ENCODE results near the gene IRAK1BP1. TPM values are rescaled to one million over a fixed set of nuclear protein-coding genes. Genes with fewer than 3 reads are reported as not detected.

IRAK1BP1 gene
- total RNA-seq, 1 donor, result 6.9 TPM

- Histone ChIP-seq H2AFZ (ENCODE audit: low read length) (no peak overlapping the region), H3K27me3 (ENCODE audit: insufficient read depth, low read length) (no peaks in the 10 kb centered on the region), H3K27ac (ENCODE audit: low read depth, low read length) (no peak overlapping the region), H3K36me3 (ENCODE audit: insufficient read depth, low read length) (peaks cover 33% of the 10 kb centered on the region), H3K4me1 (ENCODE audit: insufficient read depth, low read length) (peaks cover 2% of the 10 kb centered on the region), H4K20me1 (ENCODE audit: insufficient read depth, low read length) (no peaks in the 10 kb centered on the region), H3K9me3 (ENCODE audit: low read depth, low read length) (no peaks in the 10 kb centered on the region), H3K79me2 (ENCODE audit: insufficient read depth, low read length) (no peaks in the 10 kb centered on the region), H3K4me2 (ENCODE audit: insufficient read depth, low read length) (peak overlapping the region; percentile 43), H3K4me3 (ENCODE audit: insufficient read depth, low read length) (no peak overlapping the region)
- DNase-seq (ENCODE audit: insufficient read length, low spot score, missing footprints), result no peak
- no peak for TF ChIP-seq CTCF (IDR thresholded peaks at IDR 0.05; ENCODE audit: extremely low read depth, low read depth, low read length)
Measured at GRCh38 chr6:78947529-78947928, 80.2 kb downstream of the IRAK1BP1 start.

GRCh38 chr6:78947962-78948361, 80.6 kb downstream of the IRAK1BP1 start:
- no peak for DNase-seq (ENCODE audit: insufficient read length, low spot score, missing footprints)
- no peaks in the 10 kb centered on the region for H3K79me2 ChIP-seq (ENCODE audit: insufficient read depth, low read length)
- no peaks in the 10 kb centered on the region for H3K27me3 ChIP-seq (ENCODE audit: insufficient read depth, low read length)
- no peaks in the 10 kb centered on the region for H3K9me3 ChIP-seq (ENCODE audit: low read depth, low read length)
- H3K4me2 ChIP-seq (ENCODE audit: insufficient read depth, low read length), result peak overlapping the region; percentile 43
- no peak overlapping the region for H3K4me3 ChIP-seq (ENCODE audit: insufficient read depth, low read length)
- no peaks in the 10 kb centered on the region for H4K20me1 ChIP-seq (ENCODE audit: insufficient read depth, low read length)
- peaks cover 36% of the 10 kb centered on the region for H3K36me3 ChIP-seq (ENCODE audit: insufficient read depth, low read length)
- no peak for TF ChIP-seq CTCF (IDR thresholded peaks at IDR 0.05; ENCODE audit: extremely low read depth, low read depth, low read length)
- no peak overlapping the region for H2AFZ ChIP-seq (ENCODE audit: low read length)
- no peak overlapping the region for H3K27ac ChIP-seq (ENCODE audit: low read depth, low read length)
- H3K4me1 ChIP-seq (ENCODE audit: insufficient read depth, low read length), result no peaks in the 10 kb centered on the region

- Histone ChIP-seq H2AFZ (ENCODE audit: low read length) (no peak overlapping the region), H3K36me3 (ENCODE audit: insufficient read depth, low read length) (peaks cover 41% of the 10 kb centered on the region), H3K27ac (ENCODE audit: low read depth, low read length) (no peak overlapping the region), H4K20me1 (ENCODE audit: insufficient read depth, low read length) (no peaks in the 10 kb centered on the region), H3K79me2 (ENCODE audit: insufficient read depth, low read length) (no peaks in the 10 kb centered on the region), H3K9me3 (ENCODE audit: low read depth, low read length) (no peaks in the 10 kb centered on the region), H3K27me3 (ENCODE audit: insufficient read depth, low read length) (no peaks in the 10 kb centered on the region), H3K4me1 (ENCODE audit: insufficient read depth, low read length) (no peaks in the 10 kb centered on the region), H3K4me3 (ENCODE audit: insufficient read depth, low read length) (no peak overlapping the region), H3K4me2 (ENCODE audit: insufficient read depth, low read length) (no peak overlapping the region)
- DNase-seq (ENCODE audit: insufficient read length, low spot score, missing footprints), result no peak
- no peak for TF ChIP-seq CTCF (IDR thresholded peaks at IDR 0.05; ENCODE audit: extremely low read depth, low read depth, low read length)
Measured at GRCh38 chr6:78948785-78949184, 81.4 kb downstream of the IRAK1BP1 start.

GRCh38 chr6:78952362-78952761, 85.0 kb downstream of the IRAK1BP1 start:
- H3K4me1 ChIP-seq (ENCODE audit: insufficient read depth, low read length), result no peaks in the 10 kb centered on the region
- no peaks in the 10 kb centered on the region for H3K9me3 ChIP-seq (ENCODE audit: low read depth, low read length)
- no peak overlapping the region for H2AFZ ChIP-seq (ENCODE audit: low read length)
- no peak overlapping the region for H3K4me2 ChIP-seq (ENCODE audit: insufficient read depth, low read length)
- no peaks in the 10 kb centered on the region for H4K20me1 ChIP-seq (ENCODE audit: insufficient read depth, low read length)
- peaks cover 33% of the 10 kb centered on the region for H3K36me3 ChIP-seq (ENCODE audit: insufficient read depth, low read length)
- no peak overlapping the region for H3K4me3 ChIP-seq (ENCODE audit: insufficient read depth, low read length)
- DNase-seq (ENCODE audit: insufficient read length, low spot score, missing footprints), result no peak
- no peak overlapping the region for H3K27ac ChIP-seq (ENCODE audit: low read depth, low read length)
- H3K27me3 ChIP-seq (ENCODE audit: insufficient read depth, low read length), result no peaks in the 10 kb centered on the region
- H3K79me2 ChIP-seq (ENCODE audit: insufficient read depth, low read length), result no peaks in the 10 kb centered on the region
- TF ChIP-seq CTCF (IDR thresholded peaks at IDR 0.05; ENCODE audit: extremely low read depth, low read depth, low read length), result no peak

Other genes with a start within 250 kb of the IRAK1BP1 start
- gene PHIP, start 210.7 kb downstream of the IRAK1BP1 start, total RNA-seq, result 23.9 and 24.5 TPM in 2 replicates

All from osteoblast (primary cell).